ENCODE measurements around the gene SLCO4A1. TPM values are rescaled to one million over a fixed set of nuclear protein-coding genes. Genes with fewer than 3 reads are reported as not detected.
A peak's percentile ranks its signal among the peaks of the same experiment; 100 is the strongest.

SLCO4A1 gene
- total RNA-seq, 1 donor from 2014 or later = 0.90 TPM

- DNase-seq (ENCODE audit: low read depth in 2 of 2) = no peak
Observed at GRCh38 chr20:62637110-62637509, 5.2 kb upstream of the SLCO4A1 start.

GRCh38 chr20:62637521-62638054 is 4.7 kb upstream of the SLCO4A1 start:
- no peak for DNase-seq (ENCODE audit: low read depth in 2 of 2)

- DNase-seq (ENCODE audit: low read depth in 2 of 2) = no peak
Observed at GRCh38 chr20:62638055-62638570, 4.2 kb upstream of the SLCO4A1 start.

- DNase-seq (ENCODE audit: low read depth in 2 of 2) = no peak
Observed at GRCh38 chr20:62638679-62639406, 3.5 kb upstream of the SLCO4A1 start.

- DNase-seq (ENCODE audit: low read depth in 2 of 2) = no peak
Observed at GRCh38 chr20:62639765-62640164, 2.5 kb upstream of the SLCO4A1 start.

GRCh38 chr20:62640870-62641269 is 1.4 kb upstream of the SLCO4A1 start:
- DNase-seq (ENCODE audit: low read depth in 2 of 2) = no peak

- no peak for DNase-seq (ENCODE audit: low read depth in 2 of 2)
Observed at GRCh38 chr20:62641321-62642050, 817 bp upstream of the SLCO4A1 start.

GRCh38 chr20:62642666-62643520 is 590 bp downstream of the SLCO4A1 start:
- DNase-seq (ENCODE audit: low read depth in 2 of 2) = peak in 1 of 2 donors; percentile 23

GRCh38 chr20:62643521-62644043 is 1.3 kb downstream of the SLCO4A1 start:
- DNase-seq (ENCODE audit: low read depth in 2 of 2) = no peak

- no peak for DNase-seq (ENCODE audit: low read depth in 2 of 2)
Observed at GRCh38 chr20:62644044-62644795, 1.9 kb downstream of the SLCO4A1 start.

GRCh38 chr20:62644802-62645496 is 2.6 kb downstream of the SLCO4A1 start:
- no peak for DNase-seq (ENCODE audit: low read depth in 2 of 2)

GRCh38 chr20:62645613-62646012 is 3.3 kb downstream of the SLCO4A1 start:
- DNase-seq (ENCODE audit: low read depth in 2 of 2) = no peak

GRCh38 chr20:62646851-62647520 is 4.7 kb downstream of the SLCO4A1 start:
- no peak for DNase-seq (ENCODE audit: low read depth in 2 of 2)

GRCh38 chr20:62647521-62648317 is 5.4 kb downstream of the SLCO4A1 start:
- DNase-seq (ENCODE audit: low read depth in 2 of 2) = no peak

GRCh38 chr20:62648318-62648995 is 6.2 kb downstream of the SLCO4A1 start:
- no peak for DNase-seq (ENCODE audit: low read depth in 2 of 2)

- no peak for DNase-seq (ENCODE audit: low read depth in 2 of 2)
Observed at GRCh38 chr20:62649140-62649539, 6.8 kb downstream of the SLCO4A1 start.

GRCh38 chr20:62650551-62651284 is 8.4 kb downstream of the SLCO4A1 start:
- DNase-seq (ENCODE audit: low read depth in 2 of 2) = no peak

Measured in dermis microvascular lymphatic vessel endothelial cell (primary cell).